Fibroblast of pulmonary artery (primary cell): ENCODE results near the gene CCDC187.

Experiments used
- DNase-seq: peaks from one replicate; pipeline ENCODE4 v3.0.0-alpha.2; 2010; ENCODE audit warnings: low read depth
- H3K4me3 ChIP-seq: replicated peaks from 2 replicates; pipeline ENCODE4 v1.5.1; 2011; ENCODE audit warnings: low read depth, mild to moderate bottlenecking, control low read depth, low read length, moderate library complexity
- CTCF ChIP-seq: IDR thresholded peaks from 2 replicates; pipeline ENCODE4 v1.5.1; 2011; ENCODE audit warnings: mild to moderate bottlenecking, control low read depth, low read length, inconsistent platforms; ENCODE audit errors: missing control alignments

The CCDC187 gene

GRCh38 chr9:136245219-136246150 is 58.4 kb downstream of the CCDC187 start, which contains the start of gene QSOX2:
QSOX2 (minus strand) TSS chr9:136245812; CDS start chr9:136245803, 9 bp downstream.
- H3K4me3 ChIP-seq, result peak within 1 kb of the TSS; percentile 68
- TF ChIP-seq CTCF, result no peak
- DNase-seq, result peak; percentile 84

- no peak for TF ChIP-seq CTCF
- peak overlapping the region; percentile 68 for H3K4me3 ChIP-seq
- no peak for DNase-seq
Measured at GRCh38 chr9:136244969-136245218, 59.0 kb downstream of the CCDC187 start.

- TF ChIP-seq CTCF, result no peak
- peak overlapping the region; percentile 68 for H3K4me3 ChIP-seq
- no peak for DNase-seq
Measured at GRCh38 chr9:136244122-136244968, 59.5 kb downstream of the CCDC187 start.

GRCh38 chr9:136243631-136244030 is 60.3 kb downstream of the CCDC187 start:
- no peak for DNase-seq
- H3K4me3 ChIP-seq, result no peak overlapping the region
- TF ChIP-seq CTCF, result no peak

GRCh38 chr9:136242918-136243525 is 60.9 kb downstream of the CCDC187 start:
- no peak for TF ChIP-seq CTCF
- peak; percentile 8 for DNase-seq
- H3K4me3 ChIP-seq, result no peak overlapping the region

GRCh38 chr9:136242248-136242647 is 61.6 kb downstream of the CCDC187 start:
- TF ChIP-seq CTCF, result no peak
- no peak overlapping the region for H3K4me3 ChIP-seq
- DNase-seq, result no peak
